Kidney epithelial cell (primary cell): ENCODE results near the gene PRKAR2A. TPM values are rescaled to one million over a fixed set of nuclear protein-coding genes. Genes with fewer than 3 reads are reported as not detected.
"Not testable (repeated sequence)": the region's sequence is repeated elsewhere in the genome, so short reads cannot be mapped to it uniquely, and the experiment has no call there.

Experiments
- DNase-seq: peaks from one replicate; pipeline ENCODE4 v3.0.0-alpha.2; 2010; ENCODE audit warnings: low read depth
- H3K27me3 ChIP-seq: 2 replicates; pipeline ENCODE4 v1.6.0; 2011; ENCODE audit warnings: low read length; ENCODE audit not compliant: control insufficient read depth, insufficient read depth
- H3K36me3 ChIP-seq: 2 replicates; pipeline ENCODE4 v1.5.1; 2011; ENCODE audit warnings: low read length; ENCODE audit not compliant: control insufficient read depth, insufficient read depth
- H3K4me3 ChIP-seq: 2 replicates; pipeline ENCODE4 v1.5.1; 2011; ENCODE audit warnings: low read depth, mild to moderate bottlenecking, control low read depth, low read length
- CTCF ChIP-seq: IDR thresholded peaks from 2 replicates; pipeline ENCODE4 v1.5.1; 2011; ENCODE audit warnings: mild to moderate bottlenecking, moderate library complexity, low read length, control low read depth, inconsistent platforms; ENCODE audit not compliant: insufficient read depth, poor library complexity, severe bottlenecking
- total RNA-seq: library from RNA; depleted of rRNA; stranded (reverse); fragments of >200 nt; gene quantifications from 2 replicates; pipeline ENCODE4 v1.2.3, GENCODE V29; 2015

The PRKAR2A gene
- total RNA-seq, 1 donor from 2014 or later = 27.5 TPM

- no peaks in the 10 kb centered on the region for H3K36me3 ChIP-seq
- H3K4me3 ChIP-seq = no peak overlapping the region
- TF ChIP-seq CTCF = no peak
- H3K27me3 ChIP-seq = no peaks in the 10 kb centered on the region
- no peak for DNase-seq
Measured at GRCh38 chr3:48756640-48757039, 91.0 kb downstream of the PRKAR2A start.

GRCh38 chr3:48750856-48751255, 96.8 kb downstream of the PRKAR2A start:
- H3K4me3 ChIP-seq = no peak overlapping the region
- DNase-seq = no peak
- TF ChIP-seq CTCF = no peak
- no peaks in the 10 kb centered on the region for H3K36me3 ChIP-seq
- no peaks in the 10 kb centered on the region for H3K27me3 ChIP-seq

- H3K27me3 ChIP-seq = no peaks in the 10 kb centered on the region
- no peaks in the 10 kb centered on the region for H3K36me3 ChIP-seq
- no peak overlapping the region for H3K4me3 ChIP-seq
- no peak for DNase-seq
- no peak for TF ChIP-seq CTCF
Measured at GRCh38 chr3:48748754-48749153, 98.9 kb downstream of the PRKAR2A start.

- DNase-seq = no peak
- no peak for TF ChIP-seq CTCF
- no peaks in the 10 kb centered on the region for H3K36me3 ChIP-seq
- H3K4me3 ChIP-seq = no peak overlapping the region
- H3K27me3 ChIP-seq = no peaks in the 10 kb centered on the region
Measured at GRCh38 chr3:48747706-48748105, 100.0 kb downstream of the PRKAR2A start.

GRCh38 chr3:48747015-48747615, 100.6 kb downstream of the PRKAR2A start:
- Histone ChIP-seq H3K27me3 (no peaks in the 10 kb centered on the region), H3K4me3 (no peak overlapping the region), H3K36me3 (no peaks in the 10 kb centered on the region)
- no peak for TF ChIP-seq CTCF
- DNase-seq = no peak

GRCh38 chr3:48743773-48744172, 103.9 kb downstream of the PRKAR2A start:
- H3K27me3 ChIP-seq = no peaks in the 10 kb centered on the region
- no peak for TF ChIP-seq CTCF
- DNase-seq = no peak
- H3K4me3 ChIP-seq = no peak overlapping the region
- no peaks in the 10 kb centered on the region for H3K36me3 ChIP-seq

GRCh38 chr3:48741226-48741625, 106.4 kb downstream of the PRKAR2A start:
- not testable (repeated sequence) for DNase-seq, H3K36me3 ChIP-seq, H3K4me3 ChIP-seq, H3K27me3 ChIP-seq
